Mesodermal cell (in vitro differentiated cells): ENCODE measurements around the gene VILL.

Experiments
- H3K27ac ChIP-seq: 2 replicates; pipeline ENCODE4 v1.7.0; 2013; ENCODE audit warnings: mild to moderate bottlenecking, low read depth, low read length, moderate library complexity; ENCODE audit not compliant: severe bottlenecking
- H3K36me3 ChIP-seq: 2 replicates; pipeline ENCODE4 v1.7.1; 2013; ENCODE audit warnings: mild to moderate bottlenecking, low read length, moderate library complexity; ENCODE audit not compliant: control insufficient read depth, insufficient read depth
- H3K4me1 ChIP-seq: one replicate; pipeline ENCODE4 v1.7.1; 2013; ENCODE audit warnings: mild to moderate bottlenecking, low read length; ENCODE audit not compliant: insufficient read depth, control insufficient read depth, poor library complexity, severe bottlenecking
- H3K4me3 ChIP-seq: 2 replicates; pipeline ENCODE4 v1.7.0; 2013; ENCODE audit warnings: low read length, control low read depth, mild to moderate bottlenecking; ENCODE audit not compliant: insufficient read depth, poor library complexity, severe bottlenecking; ENCODE audit errors: extremely low read depth
- H3K9me3 ChIP-seq: 2 replicates; pipeline ENCODE4 v1.7.1; 2013; ENCODE audit warnings: mild to moderate bottlenecking, low read length, moderate library complexity; ENCODE audit not compliant: control insufficient read depth
- WGBS, 2 experiments: methylation state at CpG; one replicate each; pipeline ENCODE4 v1.1.5; 2013; ENCODE audit warnings: missing lambda C conversion rate in 2 of 2; ENCODE audit not compliant: insufficient coverage in 2 of 2; 5-methylcytosine and 5-hydroxymethylcytosine counted together

VILL gene

GRCh38 chr3:38019658-38020341 lies 29.2 kb downstream of the VILL start:
- H3K36me3 ChIP-seq = peaks cover 39% of the 10 kb centered on the region
- H3K27ac ChIP-seq = no peak overlapping the region
- 93 to 94% methylated on average over 9 to 10 of the region's 10 CpGs for WGBS, 2 experiments
- H3K4me1 ChIP-seq = peaks cover 11% of the 10 kb centered on the region
- no peak overlapping the region for H3K4me3 ChIP-seq
- H3K9me3 ChIP-seq = peaks cover 10% of the 10 kb centered on the region

GRCh38 chr3:38020342-38020726 lies 29.7 kb downstream of the VILL start:
- Histone ChIP-seq H3K27ac (no peak overlapping the region), H3K9me3 (peaks cover 10% of the 10 kb centered on the region), H3K4me3 (no peak overlapping the region), H3K36me3 (peaks cover 34% of the 10 kb centered on the region), H3K4me1 (peaks cover 12% of the 10 kb centered on the region)
- WGBS, 2 experiments = 63 to 95% methylated on average over 2 of the region's 3 CpGs

- peaks cover 4% of the 10 kb centered on the region for H3K9me3 ChIP-seq
- no peak overlapping the region for H3K27ac ChIP-seq
- no peak overlapping the region for H3K4me3 ChIP-seq
- H3K4me1 ChIP-seq = peaks cover 18% of the 10 kb centered on the region
- peaks cover 25% of the 10 kb centered on the region for H3K36me3 ChIP-seq
- WGBS, 2 experiments = 93 to 97% methylated on average over 3 of the region's 4 CpGs
Observed at GRCh38 chr3:38021196-38021595, 30.6 kb downstream of the VILL start.

- Histone ChIP-seq H3K4me3 (no peak overlapping the region), H3K36me3 (peaks cover 15% of the 10 kb centered on the region), H3K27ac (no peak overlapping the region), H3K9me3 (no peaks in the 10 kb centered on the region), H3K4me1 (peaks cover 18% of the 10 kb centered on the region)
- WGBS, 2 experiments = no CpG with 5 or more reads among the region's 3 CpGs
Observed at GRCh38 chr3:38022301-38022700, 31.7 kb downstream of the VILL start.

- Histone ChIP-seq H3K4me3 (peak overlapping the region; percentile 63), H3K27ac (no peak overlapping the region), H3K9me3 (no peaks in the 10 kb centered on the region), H3K36me3 (peaks cover 15% of the 10 kb centered on the region), H3K4me1 (peaks cover 18% of the 10 kb centered on the region)
- 93 to 95% methylated on average over 3 to 5 of the region's 6 CpGs for WGBS, 2 experiments
Observed at GRCh38 chr3:38022896-38023709, 32.5 kb downstream of the VILL start.

GRCh38 chr3:38026856-38027255 lies 36.3 kb downstream of the VILL start:
- H3K36me3 ChIP-seq = peaks cover 4% of the 10 kb centered on the region
- no peak overlapping the region for H3K4me3 ChIP-seq
- H3K4me1 ChIP-seq = peaks cover 33% of the 10 kb centered on the region
- WGBS, 2 experiments = 74 to 100% methylated on average over 1 to 3 of the region's 4 CpGs
- no peaks in the 10 kb centered on the region for H3K9me3 ChIP-seq
- H3K27ac ChIP-seq = no peak overlapping the region

- Histone ChIP-seq H3K9me3 (no peaks in the 10 kb centered on the region), H3K36me3 (peaks cover 4% of the 10 kb centered on the region), H3K4me3 (peak overlapping the region; percentile 58), H3K27ac (no peak overlapping the region), H3K4me1 (peaks cover 31% of the 10 kb centered on the region)
- 88 to 95% methylated on average over 5 of the region's 6 CpGs for WGBS, 2 experiments
Observed at GRCh38 chr3:38027466-38028465, 37.2 kb downstream of the VILL start.

GRCh38 chr3:38028621-38029361 lies 38.2 kb downstream of the VILL start:
- H3K36me3 ChIP-seq = peaks cover 4% of the 10 kb centered on the region
- H3K9me3 ChIP-seq = no peaks in the 10 kb centered on the region
- H3K27ac ChIP-seq = no peak overlapping the region
- 5 to 10% methylated on average over 24 to 29 of the region's 45 CpGs for WGBS, 2 experiments
- H3K4me3 ChIP-seq = peak overlapping the region; percentile 58
- peaks cover 24% of the 10 kb centered on the region for H3K4me1 ChIP-seq

- H3K27ac ChIP-seq = peak within 1 kb of the TSS; percentile 57
- H3K36me3 ChIP-seq = peaks cover 4% of the 10 kb centered on the region
- H3K9me3 ChIP-seq = no peaks in the 10 kb centered on the region
- WGBS, 2 experiments = 1 to 3% methylated on average over 51 to 61 of the region's 75 CpGs
- peak within 1 kb of the TSS; percentile 58 for H3K4me3 ChIP-seq
- H3K4me1 ChIP-seq = peaks cover 23% of the 10 kb centered on the region
Observed at GRCh38 chr3:38029400-38030125, 39.0 kb downstream of the VILL start, which contains the start of gene PLCD1. PLCD1 (minus strand) TSS chr3:38029642; CDS start chr3:38029539, 103 bp downstream.
